GM21381 (cell line): ENCODE results near the gene ARHGAP6.

Source experiments
- ATAC-seq: cut with Tn5 transposase; IDR thresholded peaks from one replicate; pipeline ENCODE4 v1.9.1; 2021; ENCODE audit warnings: mild to moderate bottlenecking, moderate library complexity; ENCODE audit not compliant: unreplicated experiment

The ARHGAP6 gene

DNA sequence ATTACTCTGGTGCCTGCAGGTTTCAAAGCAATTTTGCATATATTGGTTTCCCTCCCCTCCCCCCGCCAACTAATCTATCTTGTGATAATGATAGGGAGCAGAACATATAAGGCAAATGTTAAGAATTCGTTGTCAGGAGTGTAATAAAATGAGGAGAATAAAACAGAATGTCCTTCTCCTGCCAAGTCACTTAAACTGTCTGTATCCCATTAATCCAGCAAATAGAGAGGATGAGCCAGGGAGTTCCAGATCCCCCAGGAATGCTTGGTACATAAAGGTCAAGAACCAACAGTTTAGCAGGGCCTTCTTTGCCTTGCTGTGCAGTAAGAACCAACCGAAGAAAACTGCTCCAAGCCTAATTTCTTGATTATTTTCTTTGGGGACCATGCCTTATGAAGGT is 231.1 kb downstream of the ARHGAP6 start:
- no peak for ATAC-seq

DNA sequence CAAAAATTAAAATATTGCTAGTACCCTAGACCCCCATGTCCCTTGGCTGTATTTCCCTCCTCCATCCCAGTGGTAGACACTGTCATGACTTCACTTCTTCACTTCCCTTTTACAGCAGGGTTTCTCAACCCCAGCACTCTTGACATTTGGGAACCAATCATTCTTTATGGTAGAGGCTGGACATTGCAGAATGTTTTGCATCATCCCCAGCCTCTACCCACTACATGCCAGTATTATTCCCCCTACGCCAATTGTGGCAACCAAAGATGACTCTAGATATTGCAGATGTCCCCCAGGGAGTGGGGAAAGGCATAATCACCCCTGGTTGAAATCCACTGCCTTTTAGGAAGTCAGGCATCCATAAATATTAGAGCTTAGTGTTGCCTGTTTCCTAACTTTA is 233.9 kb downstream of the ARHGAP6 start:
- ATAC-seq: no peak

DNA sequence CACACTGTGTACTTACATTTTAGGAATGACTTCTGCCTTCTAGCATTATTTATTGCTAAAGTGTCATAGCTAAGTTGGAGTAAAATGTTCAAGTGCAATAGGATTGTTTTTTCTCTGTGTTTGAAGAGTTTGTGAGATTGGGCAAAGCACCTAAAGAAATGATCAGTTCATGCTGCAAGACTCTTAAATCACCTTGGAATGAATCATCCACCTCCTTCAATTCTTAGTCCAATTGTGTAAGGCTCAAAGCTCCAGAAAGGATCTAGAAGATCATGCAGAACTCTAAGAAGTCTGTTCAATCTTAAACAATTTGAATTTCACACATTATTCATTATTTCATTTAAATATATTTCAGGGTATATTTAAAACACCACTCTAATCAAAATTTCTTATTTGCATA is 235.4 kb downstream of the ARHGAP6 start:
- no peak for ATAC-seq

DNA sequence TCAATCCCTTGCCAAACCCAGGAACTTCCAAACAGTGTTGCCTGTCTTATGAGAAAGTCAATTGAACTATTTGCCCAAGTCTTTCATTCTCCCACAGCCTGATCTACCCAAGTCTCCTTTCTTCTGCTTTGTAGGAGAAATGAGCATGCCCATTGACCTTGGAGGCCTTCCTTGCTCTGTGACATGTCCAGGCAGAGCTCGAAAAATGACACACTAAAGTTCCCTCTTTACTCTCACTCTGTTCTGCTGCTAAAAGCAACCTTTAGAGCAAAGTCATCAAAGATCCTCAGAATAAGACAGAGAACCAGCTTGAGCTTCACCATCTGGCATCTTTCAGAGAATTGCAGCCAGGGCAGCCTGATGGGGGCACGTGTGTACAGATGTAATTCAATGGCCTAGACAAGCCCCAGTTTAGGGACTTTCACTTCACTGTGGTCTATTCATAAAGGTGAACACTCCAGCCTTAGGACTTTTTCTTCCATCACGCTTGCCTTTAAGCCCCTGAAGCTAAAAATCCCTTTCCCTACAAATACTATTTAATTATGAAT is 236.1 kb downstream of the ARHGAP6 start:
- ATAC-seq: no peak

DNA sequence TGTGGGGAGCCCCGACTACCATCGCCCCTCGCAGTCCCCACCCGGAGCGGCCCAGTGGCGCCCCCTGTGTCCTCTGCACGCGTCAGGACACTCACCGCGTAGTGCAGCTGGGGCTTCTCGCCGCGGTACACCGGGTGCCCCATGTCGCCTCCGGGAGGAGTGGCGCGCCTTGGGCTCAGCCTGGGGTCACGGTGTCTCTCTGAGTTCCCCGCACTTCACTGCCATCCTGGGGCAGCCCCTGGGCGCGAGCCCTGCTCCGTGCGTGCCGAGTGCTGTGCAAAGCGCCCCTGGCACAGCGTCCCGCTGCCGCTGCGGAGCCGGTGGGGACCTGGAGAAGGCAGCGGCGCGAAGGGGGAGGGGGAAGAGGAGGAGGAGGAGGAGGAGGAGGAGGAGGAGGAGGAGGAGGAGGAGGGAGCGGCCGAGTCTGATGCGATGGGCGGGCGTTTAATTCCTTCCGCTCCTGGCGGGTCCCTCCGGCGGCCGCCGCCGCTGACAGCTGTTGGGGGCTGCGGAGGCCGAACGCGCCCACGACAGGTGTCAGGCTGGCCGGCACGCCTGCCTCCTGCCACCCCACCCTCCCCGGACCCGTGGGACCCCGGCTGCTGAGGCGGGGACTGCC is 238.2 kb downstream of the ARHGAP6 start:
- ATAC-seq: no peak

DNA sequence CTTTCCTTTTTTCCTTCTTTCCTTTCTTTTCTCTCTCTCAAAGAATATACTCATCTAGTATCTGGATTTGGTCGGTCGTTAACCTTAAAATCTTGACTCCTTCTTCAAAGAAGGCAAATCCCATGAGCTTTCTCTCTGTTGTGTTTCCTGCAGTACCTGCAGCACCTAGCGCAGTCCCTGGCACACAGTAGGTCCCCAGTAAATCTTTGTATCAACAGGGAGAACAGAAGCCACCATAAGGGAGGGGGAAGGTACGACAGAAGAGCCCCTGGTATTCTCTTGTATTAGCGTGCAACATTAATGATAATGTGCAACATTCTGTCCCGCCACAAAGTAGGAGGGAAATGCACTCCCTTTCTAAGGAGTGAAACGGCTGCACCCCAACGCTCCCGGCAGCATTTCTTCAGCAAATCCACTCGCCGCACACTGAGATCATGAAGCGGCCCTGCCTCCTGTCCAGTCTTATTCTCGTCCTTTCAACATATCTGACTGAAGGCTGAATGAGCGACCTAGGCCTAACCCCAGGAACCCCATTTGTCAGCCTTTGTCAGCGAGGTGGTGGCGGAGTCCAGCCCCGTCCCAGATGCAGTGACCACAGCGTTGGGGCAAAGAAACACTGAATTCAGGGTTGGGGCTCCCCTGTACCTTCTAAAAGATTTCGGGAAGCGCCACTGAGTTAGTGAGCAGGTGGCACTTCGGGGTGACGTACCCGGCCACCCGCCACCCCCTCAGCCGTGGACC is 238.8 kb downstream of the ARHGAP6 start:
- ATAC-seq: no peak

DNA sequence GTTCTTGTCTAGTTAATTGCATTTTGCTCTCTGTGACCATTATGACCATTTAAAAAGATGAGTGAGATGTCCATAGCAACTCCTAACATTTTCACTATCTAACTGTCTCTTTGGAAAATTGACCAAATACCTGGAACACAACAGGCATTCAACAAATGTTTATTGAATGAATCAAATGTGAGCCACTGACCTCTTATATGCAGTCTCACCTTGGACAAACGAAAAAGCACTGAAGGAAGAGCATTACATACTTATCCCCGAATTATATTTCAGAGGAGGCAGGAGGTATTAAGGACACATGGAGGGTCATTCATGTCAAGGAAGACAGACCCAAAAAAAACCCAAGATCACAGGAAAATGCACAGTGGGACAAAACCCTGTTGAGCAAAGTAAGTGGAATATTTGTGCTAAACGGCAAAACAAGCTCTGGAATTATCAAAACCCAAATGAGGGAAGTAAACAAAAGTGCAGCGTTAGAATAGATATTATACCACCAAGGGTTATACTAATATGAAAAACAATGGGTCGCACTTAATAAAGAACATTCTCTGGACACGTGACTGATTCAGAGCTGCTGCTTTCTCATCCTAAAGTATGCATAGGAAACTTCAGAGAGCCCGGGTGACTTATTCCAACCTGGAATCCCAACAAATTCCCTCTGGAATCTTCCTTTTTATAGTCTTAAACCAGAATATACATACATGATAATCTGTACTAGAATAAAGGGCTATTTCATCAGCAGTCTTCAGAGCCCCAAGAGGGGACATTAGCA is 240.6 kb downstream of the ARHGAP6 start:
- no peak for ATAC-seq

DNA sequence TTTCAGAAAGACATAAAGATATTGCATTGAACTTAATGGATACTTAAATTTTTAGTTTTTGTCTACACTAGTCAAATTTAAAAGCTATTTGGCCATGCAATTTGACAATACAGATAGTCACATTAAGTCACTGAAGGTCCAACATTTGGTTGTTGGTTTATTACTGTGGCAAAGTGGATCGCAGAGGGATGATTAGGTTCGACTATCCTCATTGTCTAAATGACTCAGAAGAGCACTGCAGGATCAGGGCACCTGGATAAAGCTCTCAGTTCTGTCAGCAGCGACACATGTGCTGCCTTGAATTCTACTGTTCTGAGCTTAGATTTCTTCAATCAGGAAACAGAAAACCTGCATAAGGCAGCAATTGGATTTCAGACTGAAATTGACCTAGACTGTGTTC is 241.8 kb downstream of the ARHGAP6 start:
- ATAC-seq: no peak

DNA sequence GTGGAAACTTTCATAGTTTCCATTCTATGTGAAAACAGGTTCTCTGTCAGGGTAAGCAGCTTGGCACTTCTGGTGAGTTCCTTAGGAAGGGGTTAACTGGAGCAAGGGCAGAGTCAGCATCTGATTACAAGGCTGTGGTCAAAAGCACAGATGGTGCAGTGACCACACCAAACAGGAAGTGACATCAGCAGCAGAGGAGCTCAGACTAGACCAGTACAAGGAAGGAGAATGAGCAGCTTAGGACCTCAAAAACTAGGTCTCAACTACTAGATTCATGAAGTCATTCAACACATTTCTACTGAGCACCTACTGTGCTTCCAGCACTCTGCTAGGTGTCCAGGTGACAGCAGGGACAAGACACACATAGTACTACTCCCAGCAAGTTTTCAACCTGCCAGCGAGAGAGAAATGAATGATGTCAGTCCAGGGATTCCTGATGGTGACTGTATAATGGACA is 242.3 kb downstream of the ARHGAP6 start:
- ATAC-seq: peak; percentile 91

DNA sequence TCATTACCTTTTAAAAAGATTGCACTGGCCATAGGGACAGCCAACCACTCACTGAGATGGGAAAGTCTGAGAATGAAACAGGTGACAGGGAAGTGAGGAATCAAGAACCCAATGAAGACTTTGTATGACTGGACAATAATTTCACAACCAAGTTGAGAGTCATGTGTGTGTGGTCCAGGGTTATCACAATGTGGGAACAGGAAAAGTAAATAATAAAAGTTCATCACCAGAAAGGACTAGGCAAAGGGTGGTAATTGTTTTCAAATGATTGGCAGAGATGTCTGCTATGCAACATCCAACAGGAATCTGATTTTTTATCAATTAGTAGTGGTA is 243.2 kb downstream of the ARHGAP6 start:
- no peak for ATAC-seq

DNA sequence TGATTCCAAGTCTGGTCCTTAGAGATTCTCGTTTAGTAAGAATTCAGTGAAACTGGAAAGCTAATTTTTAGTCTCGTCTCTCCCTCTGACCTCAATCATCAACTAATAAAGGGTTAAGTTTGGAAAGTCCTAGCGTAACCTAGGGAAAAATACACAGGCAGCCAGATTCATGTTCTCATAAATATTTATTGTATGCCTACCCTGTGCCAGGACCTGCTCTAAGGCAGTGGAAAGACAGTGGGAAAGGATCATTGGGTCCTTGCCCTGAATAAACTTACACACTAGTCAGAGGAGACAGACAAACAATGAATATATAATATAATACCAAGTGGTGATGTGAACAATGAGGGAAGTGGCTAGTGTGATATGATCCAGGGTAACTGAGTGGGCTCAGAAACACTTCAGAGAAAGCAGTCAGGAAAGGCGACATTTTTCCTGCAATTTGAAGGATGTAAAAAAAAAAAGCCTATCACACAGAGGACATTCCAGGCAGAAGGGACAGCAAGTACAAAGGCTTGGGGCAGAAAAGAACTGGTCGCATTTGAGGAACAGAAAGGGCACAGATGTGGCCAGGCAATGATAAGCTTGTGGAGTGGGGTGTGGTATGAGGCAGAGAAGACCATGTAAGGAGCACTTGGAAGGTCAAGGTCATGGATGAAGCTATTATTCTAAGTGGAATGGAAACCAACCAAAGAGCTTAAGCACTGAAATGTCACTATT is 243.8 kb downstream of the ARHGAP6 start:
- no peak for ATAC-seq

DNA sequence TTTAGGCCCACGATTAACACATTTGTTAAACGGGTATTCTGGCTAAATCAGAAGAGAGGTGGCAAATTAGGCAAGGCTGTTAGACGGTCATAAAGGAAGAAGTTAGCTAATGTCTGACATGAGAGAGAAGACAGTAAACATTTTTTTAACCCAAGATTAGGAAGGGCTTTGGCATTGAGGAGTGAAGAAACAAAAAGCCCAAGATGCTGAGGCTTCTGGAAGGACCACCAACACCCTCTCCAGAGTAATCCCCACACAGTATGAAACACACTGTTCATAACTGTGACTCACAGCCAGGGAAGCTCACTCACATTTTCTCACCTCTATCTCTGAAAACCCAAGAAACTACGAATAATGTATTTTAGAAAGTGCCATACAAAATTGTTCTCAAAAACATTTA is 244.9 kb downstream of the ARHGAP6 start:
- ATAC-seq: no peak

DNA sequence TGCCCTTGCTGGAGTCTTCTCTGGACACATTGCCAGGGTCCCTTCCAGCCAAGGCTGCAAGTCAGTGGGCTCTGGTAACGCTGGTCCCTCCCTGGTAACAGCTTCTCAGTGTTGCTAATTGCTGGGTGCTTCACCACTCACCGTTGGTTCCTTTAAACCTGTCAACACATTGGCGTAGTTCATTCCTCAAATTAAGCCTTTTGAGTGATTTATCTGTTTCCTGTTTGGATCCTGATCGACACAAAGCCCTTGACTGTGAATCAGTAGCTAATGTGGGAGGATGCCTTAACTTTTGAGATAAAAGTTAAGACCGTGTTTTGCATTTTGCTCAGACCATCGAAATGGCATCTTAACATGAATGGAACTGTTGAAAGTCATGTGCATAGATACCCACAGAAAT is 246.6 kb downstream of the ARHGAP6 start:
- no peak for ATAC-seq

DNA sequence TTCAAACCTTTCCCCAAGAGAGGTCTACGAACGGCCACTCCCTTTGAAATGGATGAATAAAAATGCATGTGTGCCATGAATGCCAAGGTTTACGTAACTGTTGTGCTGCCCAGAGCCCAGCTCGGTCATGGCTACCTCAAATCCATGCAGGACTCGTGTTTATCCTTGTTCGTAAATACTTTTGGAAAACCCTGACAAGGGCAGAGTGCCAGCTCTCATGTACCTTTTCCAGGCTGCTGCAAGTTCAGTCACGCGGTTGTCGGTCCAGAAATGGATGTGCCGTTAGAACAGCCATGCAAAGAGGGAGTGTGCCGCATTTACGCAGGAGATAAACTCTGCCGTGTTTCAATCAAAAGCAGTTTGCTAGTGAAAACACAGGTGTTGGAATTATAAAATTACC is 249.1 kb downstream of the ARHGAP6 start:
- ATAC-seq: no peak

DNA sequence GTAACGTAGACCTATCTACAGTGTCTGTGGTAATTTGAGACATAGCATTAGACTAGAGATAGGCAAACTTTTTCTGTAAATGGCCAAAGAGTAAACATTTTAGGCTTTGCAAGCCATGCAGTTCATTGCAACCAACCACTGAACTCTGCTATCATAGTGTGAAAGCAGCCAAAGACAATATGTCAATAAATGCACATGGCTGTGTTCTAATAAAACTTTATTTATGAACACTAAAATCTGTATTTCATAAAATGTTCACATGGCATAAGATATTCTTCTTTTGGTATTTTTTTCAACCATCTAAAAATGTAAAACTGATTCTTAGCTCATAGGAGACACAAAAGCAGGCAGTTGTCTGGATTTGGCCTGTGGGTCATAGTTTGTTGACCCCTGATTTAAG is 251.6 kb downstream of the ARHGAP6 start:
- ATAC-seq: no peak

DNA sequence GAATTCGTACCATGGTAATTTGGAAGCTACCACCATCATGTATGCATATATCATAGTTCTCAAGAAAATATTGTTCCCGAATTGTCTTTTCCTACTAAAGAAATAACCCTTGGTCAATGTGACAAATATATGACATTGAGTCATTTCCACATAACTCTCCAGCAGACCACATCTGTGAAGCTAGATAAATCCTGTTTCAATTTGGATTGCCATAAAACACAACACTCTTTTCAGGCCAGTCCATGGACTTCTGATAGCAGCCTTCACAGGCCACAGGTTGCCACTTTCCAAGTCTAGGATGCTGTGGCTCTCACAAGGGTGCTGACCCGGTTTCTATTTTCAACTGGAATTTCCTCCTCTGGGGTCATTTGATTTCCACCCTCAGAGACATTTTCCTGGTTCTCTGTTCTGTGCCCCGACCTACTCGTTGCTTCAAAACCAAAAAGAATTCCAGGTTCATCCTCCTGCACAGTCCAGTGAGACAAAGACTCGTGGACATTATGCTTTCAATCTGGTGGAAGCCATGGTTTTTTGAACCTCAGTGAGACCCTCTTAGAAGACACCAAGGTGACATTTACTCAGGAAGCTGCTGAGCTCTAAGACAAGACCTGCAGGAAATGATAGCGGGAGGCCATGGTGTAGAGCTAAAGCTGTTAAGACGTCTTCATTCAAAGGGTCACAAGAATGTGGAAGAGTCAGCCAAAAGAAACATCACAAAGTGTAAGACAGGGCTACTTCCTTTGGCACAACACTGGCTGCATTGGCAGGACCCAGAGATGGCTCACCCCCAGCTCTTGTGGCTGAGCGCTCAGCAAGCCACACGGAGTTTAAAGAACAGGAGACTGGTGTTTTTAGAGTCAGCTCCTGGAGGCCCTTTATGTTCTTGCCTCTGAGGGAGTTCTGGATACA is 252.8 kb downstream of the ARHGAP6 start:
- ATAC-seq: no peak

DNA sequence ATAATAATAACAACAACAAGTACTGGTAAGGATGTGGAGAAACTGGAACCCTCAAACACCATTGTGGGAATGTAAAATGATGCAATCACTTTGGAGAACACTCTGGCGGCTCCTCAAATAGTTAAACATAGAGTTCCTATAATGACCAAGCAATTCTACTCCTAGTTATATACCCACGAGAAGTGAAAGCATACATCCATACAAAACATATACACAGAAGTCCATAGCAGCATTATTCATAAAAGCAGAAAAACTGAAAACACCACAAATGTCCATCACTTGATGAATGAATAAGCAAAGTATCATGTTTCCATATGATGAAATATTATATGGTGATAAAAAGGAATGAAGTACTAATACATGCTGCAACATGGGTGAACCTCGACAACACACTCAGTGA is 255.8 kb downstream of the ARHGAP6 start:
- no peak for ATAC-seq

DNA sequence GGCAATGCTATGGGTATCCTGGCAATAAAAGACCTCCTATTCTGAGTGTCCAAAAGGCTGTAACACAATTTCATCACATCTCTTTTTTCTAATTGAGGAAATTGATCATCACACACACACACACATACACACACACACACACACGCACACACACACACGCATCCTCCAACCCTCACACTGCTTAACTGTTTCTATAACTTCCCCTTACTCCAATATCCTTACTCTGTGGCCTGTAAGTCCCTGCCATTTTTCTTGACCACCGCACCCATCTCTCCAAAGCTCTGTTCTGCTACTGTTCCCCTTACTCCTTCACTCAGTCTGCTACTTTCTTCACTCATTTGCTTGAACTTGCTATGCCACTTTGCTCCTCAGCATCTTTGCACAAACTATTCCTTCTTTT is 256.9 kb downstream of the ARHGAP6 start:
- ATAC-seq: no peak

DNA sequence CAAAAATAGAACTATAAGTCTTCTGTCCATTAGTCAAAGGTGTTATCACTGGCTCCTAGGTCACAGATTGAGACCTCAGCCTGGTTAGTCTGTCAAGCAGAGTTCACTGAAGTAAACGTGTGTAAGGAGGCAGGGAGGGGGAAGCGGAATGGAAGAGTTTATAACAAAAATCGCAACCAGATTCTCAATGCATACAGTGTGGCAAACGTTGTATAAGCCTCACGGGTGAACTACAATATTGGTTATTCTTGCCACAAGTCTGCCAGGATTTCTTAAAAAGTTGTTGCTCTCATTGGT is 257.7 kb downstream of the ARHGAP6 start:
- ATAC-seq: no peak

DNA sequence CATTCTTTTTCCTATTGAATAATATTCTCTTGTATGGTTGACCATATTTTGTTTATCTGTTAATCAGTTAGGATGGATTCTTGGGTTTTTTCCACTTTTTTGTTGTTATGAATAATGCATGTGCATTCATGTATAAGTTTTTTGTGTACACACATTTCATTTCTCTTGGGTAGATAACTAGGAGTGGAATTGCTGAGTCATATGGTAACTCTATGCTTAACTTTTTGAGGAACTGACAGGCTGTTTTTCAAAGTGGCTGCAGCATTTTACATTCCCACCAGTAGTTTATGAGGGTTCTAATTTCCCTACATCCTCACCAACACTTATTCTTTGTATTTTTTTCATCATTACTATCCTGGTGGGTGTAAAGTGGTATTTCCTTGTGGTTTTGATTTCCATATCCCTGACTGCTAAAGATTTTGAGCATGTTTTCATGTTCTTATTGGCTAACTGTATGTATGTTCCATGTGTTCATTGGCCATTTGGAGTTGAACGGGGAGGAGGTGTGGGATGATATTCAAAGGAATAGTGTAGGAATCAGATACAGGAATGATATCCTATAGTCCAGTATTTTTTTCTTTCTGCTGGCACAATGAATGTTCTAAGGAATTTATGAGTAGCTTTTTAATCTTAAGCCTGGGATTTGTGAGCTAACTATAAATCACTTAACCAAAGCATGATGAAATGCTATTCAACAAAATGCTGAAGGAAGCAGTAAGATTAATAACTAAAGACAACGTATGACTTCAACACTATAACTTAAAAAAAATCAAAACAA is 258.2 kb downstream of the ARHGAP6 start:
- no peak for ATAC-seq
